ENCODE data around the gene DOHH.

The DOHH gene

DNA sequence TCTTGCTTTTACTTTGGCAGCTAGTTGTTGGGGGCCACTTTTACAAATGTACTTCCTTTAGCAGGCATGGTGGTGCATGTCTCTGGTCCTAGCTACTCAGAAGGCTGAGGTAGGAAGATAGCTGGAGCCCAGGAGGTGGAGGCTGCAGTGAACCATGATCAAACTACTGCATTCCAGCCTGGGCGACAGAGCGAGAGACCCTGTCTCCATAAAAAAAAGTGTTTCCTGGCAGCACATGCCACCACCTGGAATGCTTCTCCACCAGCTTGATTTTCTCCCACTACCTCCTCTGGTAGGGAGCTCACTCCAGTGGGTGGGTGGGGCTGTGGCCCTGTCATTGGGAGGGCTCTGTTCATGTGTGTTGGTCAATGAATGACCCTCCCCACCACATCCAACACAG is 18.2 kb upstream of the DOHH start:
- no peak overlapping the region for H3K4me3 ChIP-seq (replicated peaks; ENCODE audit: low read depth, low read length)
- DNase-seq (ENCODE audit: extremely low read depth, low read depth), result no peak
- TF ChIP-seq, protein P1, sequence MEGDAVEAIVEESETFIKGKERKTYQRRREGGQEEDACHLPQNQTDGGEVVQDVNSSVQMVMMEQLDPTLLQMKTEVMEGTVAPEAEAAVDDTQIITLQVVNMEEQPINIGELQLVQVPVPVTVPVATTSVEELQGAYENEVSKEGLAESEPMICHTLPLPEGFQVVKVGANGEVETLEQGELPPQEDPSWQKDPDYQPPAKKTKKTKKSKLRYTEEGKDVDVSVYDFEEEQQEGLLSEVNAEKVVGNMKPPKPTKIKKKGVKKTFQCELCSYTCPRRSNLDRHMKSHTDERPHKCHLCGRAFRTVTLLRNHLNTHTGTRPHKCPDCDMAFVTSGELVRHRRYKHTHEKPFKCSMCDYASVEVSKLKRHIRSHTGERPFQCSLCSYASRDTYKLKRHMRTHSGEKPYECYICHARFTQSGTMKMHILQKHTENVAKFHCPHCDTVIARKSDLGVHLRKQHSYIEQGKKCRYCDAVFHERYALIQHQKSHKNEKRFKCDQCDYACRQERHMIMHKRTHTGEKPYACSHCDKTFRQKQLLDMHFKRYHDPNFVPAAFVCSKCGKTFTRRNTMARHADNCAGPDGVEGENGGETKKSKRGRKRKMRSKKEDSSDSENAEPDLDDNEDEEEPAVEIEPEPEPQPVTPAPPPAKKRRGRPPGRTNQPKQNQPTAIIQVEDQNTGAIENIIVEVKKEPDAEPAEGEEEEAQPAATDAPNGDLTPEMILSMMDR (IDR thresholded peaks at IDR 0.05; ENCODE audit: low read depth, low read length, missing control alignments), result no peak

DNA sequence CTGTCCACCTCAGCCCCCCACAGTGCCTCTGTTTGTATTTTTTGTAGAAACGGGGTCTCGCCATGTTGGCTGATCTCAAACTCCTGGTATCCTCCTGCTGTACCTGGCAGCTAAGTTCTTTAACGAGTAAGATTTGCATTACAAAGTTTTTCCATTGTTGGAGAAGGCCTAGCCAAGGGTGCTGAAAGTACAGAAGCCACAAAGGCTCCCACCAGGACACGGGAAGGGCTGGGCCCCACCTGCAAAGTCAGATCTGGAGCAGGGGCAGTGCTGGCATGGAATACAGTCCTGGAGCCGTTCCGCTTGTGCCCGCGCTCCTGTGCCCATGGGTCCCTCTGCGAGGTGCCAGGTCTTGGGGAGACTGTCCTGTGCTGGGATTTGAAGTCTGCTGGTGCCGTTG is 17.8 kb upstream of the DOHH start:
- TF ChIP-seq, protein P1 (IDR thresholded peaks at IDR 0.05; ENCODE audit: low read depth, low read length, missing control alignments), result no peak
- no peak overlapping the region for H3K4me3 ChIP-seq (replicated peaks; ENCODE audit: low read depth, low read length)
- DNase-seq (ENCODE audit: extremely low read depth, low read depth), result no peak

GRCh38 chr19:3517638-3518037 is 17.2 kb upstream of the DOHH start:
- no peak overlapping the region for H3K4me3 ChIP-seq (replicated peaks; ENCODE audit: low read depth, low read length)
- TF ChIP-seq, protein P1 (IDR thresholded peaks at IDR 0.05; ENCODE audit: low read depth, low read length, missing control alignments), result no peak
- DNase-seq (ENCODE audit: extremely low read depth, low read depth), result no peak

- DNase-seq (ENCODE audit: extremely low read depth, low read depth), result no peak
- H3K4me3 ChIP-seq (replicated peaks; ENCODE audit: low read depth, low read length), result no peak overlapping the region
- TF ChIP-seq, protein P1 (IDR thresholded peaks at IDR 0.05; ENCODE audit: low read depth, low read length, missing control alignments), result no peak
Measured at GRCh38 chr19:3516675-3517207, 16.3 kb upstream of the DOHH start.

DNA sequence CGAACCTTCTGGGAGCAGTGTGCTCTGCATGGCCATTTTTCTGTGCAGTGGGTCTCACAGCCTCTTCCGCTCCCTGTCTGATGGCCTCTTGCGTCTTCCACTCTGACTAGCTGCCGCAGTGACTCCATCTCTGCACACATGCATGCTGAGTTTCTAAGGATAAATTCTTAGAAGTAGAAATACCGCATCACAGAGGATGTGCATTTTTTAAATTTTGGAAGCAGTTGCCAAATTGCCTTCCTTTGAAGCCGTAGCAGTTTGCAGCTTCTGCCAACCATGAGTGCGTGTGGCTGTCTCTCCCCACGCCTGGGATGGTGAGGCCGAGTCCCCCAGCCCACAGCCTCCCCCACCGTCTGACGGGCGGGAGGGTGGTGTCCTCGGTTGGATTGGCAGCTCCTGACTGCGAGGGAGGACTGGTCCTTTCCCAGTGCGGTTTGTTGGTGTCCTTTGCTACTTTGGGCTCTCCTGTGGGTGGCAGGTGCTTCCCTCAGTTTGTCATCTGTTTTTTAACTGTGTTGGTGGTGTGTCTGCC is 15.5 kb upstream of the DOHH start:
- TF ChIP-seq, protein P1 (IDR thresholded peaks at IDR 0.05; ENCODE audit: low read depth, low read length, missing control alignments), result no peak
- no peak for DNase-seq (ENCODE audit: extremely low read depth, low read depth)
- no peak overlapping the region for H3K4me3 ChIP-seq (replicated peaks; ENCODE audit: low read depth, low read length)

GRCh38 chr19:3514930-3515329 is 14.5 kb upstream of the DOHH start:
- no peak overlapping the region for H3K4me3 ChIP-seq (replicated peaks; ENCODE audit: low read depth, low read length)
- DNase-seq (ENCODE audit: extremely low read depth, low read depth), result no peak
- TF ChIP-seq, protein P1 (IDR thresholded peaks at IDR 0.05; ENCODE audit: low read depth, low read length, missing control alignments), result no peak

Measured in HFF-Myc (cell line).